DMS 273 (cell line): ENCODE results near the gene HOXD1.

Experiments used
- DNase-seq: peaks from one replicate; lab custom pipeline; 2025; ENCODE audit not compliant: unreplicated experiment; lab: John Stamatoyannopoulos, UW

The HOXD1 gene

DNA sequence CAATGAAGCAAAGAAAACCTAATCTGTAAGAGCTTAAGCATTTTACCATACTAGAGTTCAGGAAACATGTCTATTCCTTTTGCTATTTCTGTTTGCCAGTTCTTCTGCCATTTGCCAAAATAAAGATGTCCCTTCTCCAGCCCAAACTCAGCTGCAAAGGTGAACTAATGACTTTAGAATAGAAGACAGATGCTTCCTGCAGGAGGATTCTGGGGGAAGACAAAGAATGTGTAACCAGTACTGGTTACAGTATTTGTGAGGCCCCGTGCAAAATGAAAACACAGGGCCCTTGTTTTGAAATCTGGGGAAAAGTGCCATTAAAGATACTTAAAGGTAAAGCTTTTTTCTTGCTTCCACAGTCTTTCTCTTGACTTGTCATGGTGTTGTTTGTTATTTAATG lies 46.5 kb downstream of the HOXD1 start:
- DNase-seq = no peak

DNA sequence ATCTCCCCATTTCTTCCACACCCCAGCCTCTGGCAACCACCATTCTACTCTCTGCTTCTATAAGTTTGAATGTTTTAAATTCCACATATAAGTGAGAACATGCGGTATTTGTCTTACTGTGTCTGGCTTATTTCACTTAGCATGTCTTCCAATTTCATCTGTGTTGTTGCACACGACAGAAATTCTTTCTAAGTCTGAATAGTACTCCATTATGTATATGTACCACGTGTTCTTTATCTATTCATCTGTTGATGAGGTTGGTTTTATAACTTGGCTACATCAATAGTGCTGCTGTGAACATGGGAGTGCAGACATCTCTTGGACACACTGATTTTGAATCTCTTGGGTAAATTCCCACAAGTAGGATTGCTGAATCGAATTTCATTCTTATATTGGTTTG lies 49.0 kb downstream of the HOXD1 start:
- DNase-seq = no peak

DNA sequence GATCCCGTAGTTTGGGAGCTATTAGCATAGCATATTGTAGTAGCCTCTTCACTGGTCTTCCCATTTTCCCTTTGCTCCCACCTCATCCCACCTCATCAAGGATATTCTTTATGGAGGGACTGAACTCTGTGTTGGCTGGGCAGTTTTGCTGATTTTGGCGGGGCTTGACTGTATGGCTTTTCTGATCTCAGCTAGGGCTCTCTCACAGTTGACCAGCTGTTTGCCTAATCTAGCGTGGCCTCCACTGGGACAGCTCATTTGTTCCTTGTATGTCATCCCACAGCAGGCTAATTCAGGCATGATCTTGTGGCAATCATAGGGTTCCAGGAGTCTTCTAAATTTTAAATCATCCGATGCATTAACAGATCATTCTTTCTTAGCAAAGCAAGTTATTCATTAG lies 50.6 kb downstream of the HOXD1 start:
- no peak for DNase-seq

DNA sequence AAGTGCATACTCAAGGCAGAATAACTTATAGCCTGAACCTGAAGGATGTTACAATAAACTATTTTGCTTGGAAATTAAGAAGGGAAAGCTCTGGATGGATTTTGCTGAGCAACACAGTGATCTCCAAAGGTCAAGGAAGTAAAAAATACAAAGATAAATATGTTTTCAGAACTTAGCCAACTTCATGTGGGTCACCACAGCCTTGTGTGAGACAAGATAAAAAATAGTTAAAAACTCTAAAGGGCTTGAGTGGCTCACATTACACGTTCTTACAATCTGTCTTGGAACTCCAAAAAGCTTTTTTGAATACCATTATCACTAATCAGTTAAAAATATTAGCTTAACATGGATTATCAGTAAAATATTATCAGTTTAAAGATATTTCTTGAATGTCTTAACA lies 51.8 kb downstream of the HOXD1 start:
- no peak for DNase-seq
